GM12892 (cell line): ENCODE measurements around the gene SREK1.
"Not testable (repeated sequence)": the region's sequence is repeated elsewhere in the genome, so short reads cannot be mapped to it uniquely, and the experiment has no call there.

Experiments
- DNase-seq: peaks from one replicate; pipeline ENCODE4 v3.0.0; 2011; ENCODE audit not compliant: insufficient read length
- FAIRE-seq: peaks from 2 replicates; lab custom pipeline; 2011; peaks lifted over from hg19 to GRCh38; lab: Jason Lieb, UNC
- POLR2A ChIP-seq: IDR thresholded peaks from 2 replicates; pipeline ENCODE4 v1.6.1; 2011; ENCODE audit warnings: low read depth, low read length, control low read depth
- POLR2AphosphoS5 ChIP-seq: IDR thresholded peaks from 2 replicates; pipeline ENCODE4 v1.6.1; 2011; ENCODE audit warnings: low read depth, low read length, control low read depth
- TAF1 ChIP-seq: IDR thresholded peaks from 2 replicates; pipeline ENCODE4 v1.6.1; 2011; ENCODE audit warnings: low read depth, mild to moderate bottlenecking, control low read depth, low read length, borderline replicate concordance

Gene SREK1

DNA sequence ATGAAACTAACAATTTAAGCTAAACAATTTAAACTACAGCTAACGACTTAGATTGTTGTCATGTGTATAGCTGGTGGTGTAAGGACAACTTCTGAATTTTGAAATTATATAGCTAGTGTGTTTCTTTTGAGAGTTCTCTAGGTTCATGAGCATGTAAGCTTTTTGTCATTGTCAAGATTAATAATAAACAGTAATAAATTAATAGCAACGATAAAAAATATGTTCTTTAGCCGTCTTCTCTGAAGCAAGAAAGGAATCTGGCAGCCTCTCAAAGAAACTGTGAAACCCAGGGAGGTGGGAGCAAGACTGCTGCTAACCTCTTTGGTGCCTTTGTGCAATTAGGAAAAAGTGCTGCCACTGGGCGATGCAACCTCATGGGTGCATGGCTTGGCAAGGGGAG is 59.4 kb downstream of the SREK1 start:
- DNase-seq (no peak), FAIRE-seq (no peak)
- no peak for TF ChIP-seq POLR2AphosphoS5
- TF ChIP-seq TAF1, result no peak
- no peak for TF ChIP-seq POLR2A

- FAIRE-seq (no peak), DNase-seq (no peak)
- TF ChIP-seq POLR2AphosphoS5, result no peak
- TF ChIP-seq POLR2A, result no peak
- TF ChIP-seq TAF1, result no peak
These were observed 62.4 kb downstream of the SREK1 start for GRCh38 chr5:66206465-66206864.

GRCh38 chr5:66207800-66208561 is 63.9 kb downstream of the SREK1 start:
- TF ChIP-seq TAF1 (no peak), POLR2AphosphoS5 (no peak), POLR2A (no peak)
- DNase-seq (no peak), FAIRE-seq (no peak)

GRCh38 chr5:66209350-66209749 is 65.2 kb downstream of the SREK1 start:
- no peak for TF ChIP-seq TAF1
- TF ChIP-seq POLR2A, result no peak
- TF ChIP-seq POLR2AphosphoS5, result no peak
- FAIRE-seq (no peak), DNase-seq (no peak)

GRCh38 chr5:66209794-66210193 is 65.7 kb downstream of the SREK1 start:
- DNase-seq, result no peak
- TF ChIP-seq POLR2A (no peak), TAF1 (no peak), POLR2AphosphoS5 (no peak)
- no peak for FAIRE-seq

DNA sequence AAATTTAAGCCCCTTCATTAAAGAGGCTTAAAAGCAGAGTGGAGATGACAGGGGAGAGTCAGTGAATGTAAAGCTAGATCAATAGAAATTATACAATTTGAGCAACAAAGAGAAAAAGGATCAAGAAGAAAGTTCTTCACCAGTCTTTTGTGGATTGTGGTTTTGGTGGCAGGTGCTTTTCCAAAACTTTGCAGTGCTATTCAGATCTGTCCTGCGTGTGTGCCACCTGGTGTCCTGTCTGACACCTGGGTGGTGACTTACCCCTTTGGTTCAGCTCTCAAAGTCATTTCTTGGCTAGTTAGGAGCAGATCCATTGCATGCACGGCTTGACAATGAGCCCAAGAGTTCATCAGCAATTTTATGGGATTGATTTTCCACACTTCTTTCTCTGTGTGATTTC is 69.4 kb downstream of the SREK1 start:
- FAIRE-seq (no peak), DNase-seq (no peak)
- TF ChIP-seq POLR2AphosphoS5, result no peak
- no peak for TF ChIP-seq TAF1
- TF ChIP-seq POLR2A, result no peak

- no peak for DNase-seq
- peak; percentile 69 for FAIRE-seq
- TF ChIP-seq TAF1 (no peak), POLR2AphosphoS5 (no peak), POLR2A (no peak)
These were observed 78.4 kb downstream of the SREK1 start for GRCh38 chr5:66222455-66222854.

- FAIRE-seq, DNase-seq: not testable (repeated sequence)
These were observed 78.8 kb downstream of the SREK1 start for GRCh38 chr5:66222896-66223295.

DNA sequence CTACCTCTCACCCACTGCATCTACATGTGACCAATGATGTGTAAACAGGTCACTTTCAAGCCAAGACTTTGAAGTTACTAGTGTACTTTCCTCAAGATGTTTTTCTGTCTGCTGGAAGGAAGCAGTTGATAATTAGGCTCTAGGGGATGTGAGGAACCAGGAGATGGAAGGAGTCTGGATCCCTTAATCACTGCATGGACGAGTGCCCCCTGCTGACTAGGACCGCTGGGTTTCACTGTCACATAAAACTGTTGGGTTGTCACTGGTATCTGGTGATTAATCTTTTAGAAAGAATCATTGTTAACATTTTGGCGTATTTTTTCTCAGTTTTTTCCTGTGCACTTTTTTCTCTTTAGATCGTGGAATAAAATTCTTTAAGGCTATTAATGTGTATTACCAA is 79.5 kb downstream of the SREK1 start:
- DNase-seq, result no peak
- no peak for TF ChIP-seq POLR2AphosphoS5
- TF ChIP-seq TAF1, result no peak
- TF ChIP-seq POLR2A, result no peak
- no peak for FAIRE-seq

- DNase-seq, result no peak
- no peak for FAIRE-seq
- no peak for TF ChIP-seq TAF1
- no peak for TF ChIP-seq POLR2A
- TF ChIP-seq POLR2AphosphoS5, result no peak
These were observed 80.2 kb downstream of the SREK1 start for GRCh38 chr5:66224274-66224673.

DNA sequence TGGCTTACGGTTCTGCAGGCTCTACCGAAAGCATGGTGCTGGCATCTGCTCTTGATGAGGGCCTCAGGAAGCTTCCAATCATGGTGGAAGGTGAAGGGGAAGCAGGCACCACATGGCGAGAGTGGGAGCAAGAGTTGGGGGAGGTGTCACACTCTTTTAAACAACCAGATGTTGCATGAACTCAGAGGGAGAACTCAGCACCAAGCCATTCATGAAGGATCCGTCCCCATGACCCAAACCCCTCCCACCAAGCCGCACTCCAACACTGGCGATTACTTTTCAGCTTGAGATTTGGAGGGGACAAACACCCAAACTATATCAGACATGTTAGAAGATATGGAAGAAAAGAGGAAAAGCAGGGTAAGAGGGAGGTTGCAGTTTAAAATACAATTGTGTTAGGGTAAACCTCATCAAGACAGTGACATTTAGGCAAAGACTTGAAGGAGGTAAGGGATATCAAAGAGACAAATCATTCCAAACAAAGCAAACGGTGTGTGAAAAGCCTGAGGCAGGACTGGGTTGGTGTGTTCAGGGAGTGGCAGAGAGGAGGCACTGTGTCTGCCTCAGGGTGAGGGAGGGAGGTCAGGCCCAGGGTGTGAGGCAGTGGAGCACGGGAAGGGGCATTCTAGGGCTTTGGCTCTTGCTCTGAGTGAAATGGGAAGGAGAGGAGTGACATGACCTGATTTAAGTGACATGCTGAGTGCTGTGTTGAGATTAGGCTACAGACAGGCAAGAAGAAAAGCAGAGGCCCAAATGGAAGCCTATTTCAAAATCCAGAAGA is 80.9 kb downstream of the SREK1 start:
- FAIRE-seq (no peak), DNase-seq (no peak)
- TF ChIP-seq POLR2A, result no peak
- no peak for TF ChIP-seq TAF1
- no peak for TF ChIP-seq POLR2AphosphoS5

DNA sequence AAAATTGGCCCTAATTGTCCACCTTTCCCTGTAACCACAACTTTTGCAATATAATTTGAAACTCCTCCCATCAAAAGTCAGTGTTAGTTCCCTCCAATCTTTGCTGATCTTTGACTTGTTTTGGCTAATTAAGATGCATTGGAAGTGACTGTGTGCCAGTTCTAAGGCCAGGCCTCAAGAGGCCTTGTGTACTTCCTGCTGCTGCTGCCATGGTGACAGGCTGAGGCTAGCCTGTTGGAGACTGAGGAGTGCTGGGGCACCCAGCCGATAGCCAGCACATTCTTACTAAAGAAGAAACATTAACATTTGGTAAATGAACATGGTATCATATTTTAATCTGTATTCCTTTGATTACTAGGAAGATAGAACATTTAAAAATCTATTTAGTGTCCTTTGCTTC is 86.5 kb downstream of the SREK1 start:
- DNase-seq (no peak), FAIRE-seq (no peak)
- TF ChIP-seq POLR2AphosphoS5, result no peak
- TF ChIP-seq POLR2A, result no peak
- no peak for TF ChIP-seq TAF1
